Activated CD8-positive, alpha-beta memory T cell treated with anti-CD3 and anti-CD28 coated beads, Interleukin-2, amount 50 U/mL, for 24 hours (primary cell): ENCODE results near the gene KPNA2.
"Not testable (repeated sequence)": the region's sequence is repeated elsewhere in the genome, so short reads cannot be mapped to it uniquely, and the experiment has no call there.

Experiments used
- DNase-seq: peaks from one replicate; pipeline ENCODE4 v3.0.0-alpha.2; 2020; ENCODE audit errors: extremely low read depth

Gene KPNA2

GRCh38 chr17:68057531-68057952, 22.0 kb downstream of the KPNA2 start:
- DNase-seq = no peak

GRCh38 chr17:68060336-68060735, 24.8 kb downstream of the KPNA2 start:
- no peak for DNase-seq

- no peak for DNase-seq
Observed at GRCh38 chr17:68061512-68062313, 26.2 kb downstream of the KPNA2 start.

GRCh38 chr17:68065366-68065765, 29.8 kb downstream of the KPNA2 start:
- not testable (repeated sequence) for DNase-seq

GRCh38 chr17:68068512-68068911, 33.0 kb downstream of the KPNA2 start:
- DNase-seq = not testable (repeated sequence)

- DNase-seq = not testable (repeated sequence)
Observed at GRCh38 chr17:68070582-68071444, 35.3 kb downstream of the KPNA2 start.

- no peak for DNase-seq
Observed at GRCh38 chr17:68074279-68074678, 38.7 kb downstream of the KPNA2 start.

- not testable (repeated sequence) for DNase-seq
Observed at GRCh38 chr17:68075953-68076607, 40.5 kb downstream of the KPNA2 start.

GRCh38 chr17:68077498-68077897, 42.0 kb downstream of the KPNA2 start:
- DNase-seq = not testable (repeated sequence)

- DNase-seq = no peak
Observed at GRCh38 chr17:68080411-68081150, 45.0 kb downstream of the KPNA2 start.

GRCh38 chr17:68081305-68082265, 46.0 kb downstream of the KPNA2 start:
- not testable (repeated sequence) for DNase-seq

GRCh38 chr17:68085771-68086381, 50.3 kb downstream of the KPNA2 start:
- no peak for DNase-seq

GRCh38 chr17:68086666-68087065, 51.1 kb downstream of the KPNA2 start:
- not testable (repeated sequence) for DNase-seq

GRCh38 chr17:68087131-68087623, 51.6 kb downstream of the KPNA2 start:
- DNase-seq = not testable (repeated sequence)

- no peak for DNase-seq
Observed at GRCh38 chr17:68087851-68088250, 52.3 kb downstream of the KPNA2 start.

GRCh38 chr17:68089881-68090280, 54.3 kb downstream of the KPNA2 start:
- DNase-seq = no peak

GRCh38 chr17:68094481-68095078, 59.0 kb downstream of the KPNA2 start:
- no peak for DNase-seq

GRCh38 chr17:68095205-68095811, 59.8 kb downstream of the KPNA2 start:
- no peak for DNase-seq

GRCh38 chr17:68096111-68096510, 60.6 kb downstream of the KPNA2 start:
- DNase-seq = no peak
